Astrocyte (in vitro differentiated cells and primary cell): ENCODE measurements around the gene ASB5. TPM values are rescaled to one million over a fixed set of nuclear protein-coding genes. Genes with fewer than 3 reads are reported as not detected.

Experiments used
- DNase-seq: peaks from one replicate; pipeline ENCODE4 v3.0.0-alpha.2; 2010; ENCODE audit warnings: low read depth
- FAIRE-seq: peaks from 2 replicates; lab custom pipeline; 2011; peaks lifted over from hg19 to GRCh38; lab: Jason Lieb, UNC
- H2AFZ ChIP-seq: 2 replicates; pipeline ENCODE4 v1.6.0; 2012; ENCODE audit warnings: low read depth, low read length, inconsistent platforms
- H3K27ac ChIP-seq: 2 replicates; pipeline ENCODE4 v1.5.1; 2011; ENCODE audit warnings: low read depth, low read length, inconsistent platforms
- H3K27me3 ChIP-seq: 2 replicates; pipeline ENCODE4 v1.6.0; 2011; ENCODE audit warnings: low read length, inconsistent platforms; ENCODE audit not compliant: insufficient read depth
- H3K36me3 ChIP-seq: 2 replicates; pipeline ENCODE4 v1.5.1; 2011; ENCODE audit warnings: low read length, inconsistent platforms; ENCODE audit not compliant: insufficient read depth
- H3K4me1 ChIP-seq: 2 replicates; pipeline ENCODE4 v1.5.1; 2011; ENCODE audit warnings: low read length, inconsistent platforms; ENCODE audit not compliant: insufficient read depth
- H3K4me2 ChIP-seq: 2 replicates; pipeline ENCODE4 v1.6.0; 2012; ENCODE audit warnings: low read length, inconsistent platforms
- H3K4me3 ChIP-seq: 2 replicates; pipeline ENCODE4 v1.5.1; 2011; ENCODE audit warnings: low read depth, mild to moderate bottlenecking, low read length, inconsistent platforms; ENCODE audit not compliant: insufficient read depth
- H3K79me2 ChIP-seq: 2 replicates; pipeline ENCODE4 v1.6.0; 2012; ENCODE audit warnings: mild to moderate bottlenecking, low read length, inconsistent platforms; ENCODE audit not compliant: insufficient read depth
- H3K9ac ChIP-seq: 2 replicates; pipeline ENCODE4 v1.6.0; 2012; ENCODE audit warnings: mild to moderate bottlenecking, low read length, inconsistent platforms
- H3K9me3 ChIP-seq: 2 replicates; pipeline ENCODE4 v1.5.1; 2012; ENCODE audit warnings: low read depth, mild to moderate bottlenecking, low read length, inconsistent platforms; ENCODE audit not compliant: insufficient read depth
- H4K20me1 ChIP-seq: 2 replicates; pipeline ENCODE4 v1.6.0; 2012; ENCODE audit warnings: low read length, inconsistent platforms; ENCODE audit not compliant: insufficient read depth
- H3K27ac Mint-ChIP-seq: one replicate; pipeline ENCODE4 v1.8.0; 2021; ENCODE audit warnings: mild to moderate bottlenecking, mixed read lengths; ENCODE audit not compliant: unreplicated experiment
- H3K27me3 Mint-ChIP-seq: one replicate; pipeline ENCODE4 v1.8.0; 2021; ENCODE audit warnings: low read depth, mixed read lengths; ENCODE audit not compliant: unreplicated experiment
- H3K36me3 Mint-ChIP-seq: one replicate; pipeline ENCODE4 v1.8.0; 2021; ENCODE audit warnings: low read depth, mixed read lengths; ENCODE audit not compliant: unreplicated experiment
- H3K4me1 Mint-ChIP-seq: one replicate; pipeline ENCODE4 v1.8.0; 2021; ENCODE audit warnings: low read depth, mixed read lengths; ENCODE audit not compliant: unreplicated experiment
- H3K4me3 Mint-ChIP-seq: one replicate; pipeline ENCODE4 v1.8.0; 2021; ENCODE audit warnings: mild to moderate bottlenecking, moderate library complexity, mixed read lengths; ENCODE audit not compliant: unreplicated experiment
- H3K9me3 Mint-ChIP-seq: one replicate; pipeline ENCODE4 v1.8.0; 2021; ENCODE audit warnings: mild to moderate bottlenecking, mixed read lengths; ENCODE audit not compliant: unreplicated experiment
- EZH2 ChIP-seq: IDR thresholded peaks from 2 replicates; pipeline ENCODE4 v1.6.1; 2012; ENCODE audit warnings: mild to moderate bottlenecking, low read length, inconsistent platforms; ENCODE audit not compliant: insufficient read depth
- total RNA-seq: library from RNA; stranded (reverse); gene quantifications from 2 replicates; pipeline ENCODE4 v1.2.1, GENCODE V29; 2021
- TF ChIP-seq, protein P1 (sequence below): IDR thresholded peaks from 2 replicates; pipeline ENCODE4 v1.5.1; 2011; ENCODE audit warnings: low read depth, mild to moderate bottlenecking, inconsistent platforms, low read length, moderate library complexity; ENCODE audit not compliant: insufficient read depth

ASB5 gene
- total RNA-seq, 1 donor from 2014 or later = 0.43 TPM

DNA sequence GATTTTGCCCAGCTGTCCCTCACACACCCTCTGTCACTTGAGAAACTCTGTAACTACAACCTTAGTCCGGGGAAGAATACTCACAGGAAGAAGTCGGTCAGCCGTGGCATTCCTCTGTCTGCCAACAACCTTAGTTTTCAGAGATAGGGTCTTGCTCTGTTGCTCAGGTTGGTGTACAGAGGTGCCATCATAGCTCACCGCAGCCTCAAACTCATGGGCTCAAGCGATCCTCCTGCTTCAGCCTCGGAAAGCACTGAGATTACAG is 38.6 kb upstream of the ASB5 start:
- Histone ChIP-seq H3K9ac (no peak overlapping the region), H3K36me3 (no peaks in the 10 kb centered on the region), H2AFZ (no peak overlapping the region), H3K4me3 (no peak overlapping the region), H3K27me3 (no peaks in the 10 kb centered on the region), H3K4me1 (peaks cover 3% of the 10 kb centered on the region), H3K27ac (no peak overlapping the region), H4K20me1 (no peaks in the 10 kb centered on the region), H3K4me2 (no peak overlapping the region), H3K9me3 (no peaks in the 10 kb centered on the region), H3K79me2 (no peaks in the 10 kb centered on the region)
- Mint-ChIP-seq H3K4me1 (peaks cover 18% of the 10 kb centered on the region), H3K27ac (peak overlapping the region; percentile 21), H3K36me3 (no peaks in the 10 kb centered on the region), H3K9me3 (peaks cover 2% of the 10 kb centered on the region), H3K27me3 (no peaks in the 10 kb centered on the region), H3K4me3 (no peak overlapping the region)
- FAIRE-seq = no peak
- DNase-seq = no peak
- no peak for TF ChIP-seq EZH2
- TF ChIP-seq, protein P1, sequence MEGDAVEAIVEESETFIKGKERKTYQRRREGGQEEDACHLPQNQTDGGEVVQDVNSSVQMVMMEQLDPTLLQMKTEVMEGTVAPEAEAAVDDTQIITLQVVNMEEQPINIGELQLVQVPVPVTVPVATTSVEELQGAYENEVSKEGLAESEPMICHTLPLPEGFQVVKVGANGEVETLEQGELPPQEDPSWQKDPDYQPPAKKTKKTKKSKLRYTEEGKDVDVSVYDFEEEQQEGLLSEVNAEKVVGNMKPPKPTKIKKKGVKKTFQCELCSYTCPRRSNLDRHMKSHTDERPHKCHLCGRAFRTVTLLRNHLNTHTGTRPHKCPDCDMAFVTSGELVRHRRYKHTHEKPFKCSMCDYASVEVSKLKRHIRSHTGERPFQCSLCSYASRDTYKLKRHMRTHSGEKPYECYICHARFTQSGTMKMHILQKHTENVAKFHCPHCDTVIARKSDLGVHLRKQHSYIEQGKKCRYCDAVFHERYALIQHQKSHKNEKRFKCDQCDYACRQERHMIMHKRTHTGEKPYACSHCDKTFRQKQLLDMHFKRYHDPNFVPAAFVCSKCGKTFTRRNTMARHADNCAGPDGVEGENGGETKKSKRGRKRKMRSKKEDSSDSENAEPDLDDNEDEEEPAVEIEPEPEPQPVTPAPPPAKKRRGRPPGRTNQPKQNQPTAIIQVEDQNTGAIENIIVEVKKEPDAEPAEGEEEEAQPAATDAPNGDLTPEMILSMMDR = no peak

DNA sequence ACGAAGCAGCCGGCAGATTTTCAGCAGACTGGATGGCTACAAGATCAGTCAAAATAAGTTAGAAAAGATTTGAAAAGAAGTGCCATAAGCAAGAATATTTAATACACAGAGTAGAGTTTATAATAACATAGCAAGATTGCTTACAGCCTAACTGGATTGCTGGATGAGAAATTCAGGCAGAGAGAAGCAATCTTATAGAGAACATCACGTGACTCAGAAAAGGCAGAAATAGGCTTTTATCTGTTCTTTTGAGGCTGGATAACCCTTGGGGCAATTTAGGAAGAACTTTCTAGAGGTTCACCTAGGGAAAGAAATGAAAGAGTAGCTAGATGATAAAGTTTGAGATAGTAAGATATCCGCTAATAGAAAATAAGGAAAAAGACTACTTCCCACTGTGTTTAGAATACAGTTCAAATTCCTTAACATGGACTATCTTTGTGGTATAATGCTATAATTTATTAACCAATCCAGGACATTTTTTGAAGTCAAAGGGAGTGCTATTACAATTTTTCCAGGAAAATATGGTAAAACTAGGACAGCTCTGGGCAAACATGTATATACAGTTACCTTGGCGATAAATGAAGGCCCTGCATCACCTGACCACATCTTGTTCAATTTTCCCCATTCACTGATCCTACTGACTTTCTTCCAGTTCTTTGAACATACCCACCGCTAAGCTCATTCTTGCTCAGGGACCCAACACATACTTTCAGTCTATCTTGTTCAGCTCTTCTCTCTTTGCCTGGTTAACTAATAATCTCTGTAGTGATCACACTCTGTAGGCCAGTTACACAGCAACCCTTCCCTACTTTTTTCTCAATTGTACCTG is 38.0 kb upstream of the ASB5 start:
- Histone ChIP-seq H3K36me3 (no peaks in the 10 kb centered on the region), H3K4me2 (no peak overlapping the region), H3K9me3 (no peaks in the 10 kb centered on the region), H3K79me2 (no peaks in the 10 kb centered on the region), H3K9ac (no peak overlapping the region), H2AFZ (no peak overlapping the region), H4K20me1 (no peaks in the 10 kb centered on the region), H3K4me1 (peaks cover 7% of the 10 kb centered on the region), H3K27me3 (no peaks in the 10 kb centered on the region), H3K27ac (no peak overlapping the region), H3K4me3 (no peak overlapping the region)
- peaks cover 2% of the 10 kb centered on the region for H3K9me3 Mint-ChIP-seq
- H3K36me3 Mint-ChIP-seq = no peaks in the 10 kb centered on the region
- peaks cover 24% of the 10 kb centered on the region for H3K4me1 Mint-ChIP-seq
- H3K27me3 Mint-ChIP-seq = no peaks in the 10 kb centered on the region
- no peak overlapping the region for H3K4me3 Mint-ChIP-seq
- FAIRE-seq (no peak), DNase-seq (no peak)
- peak overlapping the region; percentile 66 for H3K27ac Mint-ChIP-seq
- TF ChIP-seq, protein P1 = no peak
- TF ChIP-seq EZH2 = no peak

DNA sequence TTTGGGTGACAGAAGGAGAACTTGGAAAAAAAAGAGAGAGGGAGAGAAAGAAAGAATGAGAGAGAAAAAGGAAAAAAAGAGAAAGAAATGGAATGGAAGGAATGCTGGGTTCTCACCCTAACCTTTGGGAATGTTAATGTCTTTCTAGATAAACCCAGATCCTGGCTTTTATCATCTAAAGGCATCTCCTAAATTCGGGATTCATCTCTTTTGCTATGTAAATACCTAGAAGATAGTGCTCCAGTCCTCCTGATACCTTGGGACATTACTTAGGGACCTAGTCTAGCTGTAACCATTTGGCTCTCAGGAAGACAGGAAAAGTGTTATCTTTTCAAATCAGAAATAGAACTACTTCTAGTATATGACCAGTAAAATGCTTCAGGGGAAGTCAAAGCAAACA is 34.9 kb upstream of the ASB5 start:
- Mint-ChIP-seq H3K27ac (no peak overlapping the region), H3K36me3 (no peaks in the 10 kb centered on the region), H3K4me3 (no peak overlapping the region), H3K27me3 (no peaks in the 10 kb centered on the region), H3K9me3 (peaks cover 2% of the 10 kb centered on the region), H3K4me1 (peaks cover 29% of the 10 kb centered on the region)
- Histone ChIP-seq H3K27ac (no peak overlapping the region), H2AFZ (no peak overlapping the region), H3K9me3 (no peaks in the 10 kb centered on the region), H3K9ac (no peak overlapping the region), H3K79me2 (no peaks in the 10 kb centered on the region), H3K27me3 (no peaks in the 10 kb centered on the region), H3K4me3 (no peak overlapping the region), H3K36me3 (no peaks in the 10 kb centered on the region), H4K20me1 (no peaks in the 10 kb centered on the region), H3K4me1 (peaks cover 13% of the 10 kb centered on the region), H3K4me2 (no peak overlapping the region)
- DNase-seq (no peak), FAIRE-seq (no peak)
- TF ChIP-seq, protein P1 = no peak
- TF ChIP-seq EZH2 = no peak
